ENCODE measurements around the gene FBXL22.

Gene FBXL22

GRCh38 chr15:63559753-63560152 is 37.4 kb upstream of the FBXL22 start:
- no peak for TF ChIP-seq CTCF (conservative IDR thresholded peaks at IDR 0.05)
- H3K27ac ChIP-seq = no peak overlapping the region

GRCh38 chr15:63560741-63561448 is 36.3 kb upstream of the FBXL22 start:
- no peak for TF ChIP-seq CTCF (conservative IDR thresholded peaks at IDR 0.05)
- H3K27ac ChIP-seq = no peak overlapping the region

GRCh38 chr15:63564093-63564492 is 33.1 kb upstream of the FBXL22 start:
- TF ChIP-seq CTCF (conservative IDR thresholded peaks at IDR 0.05) = no peak
- H3K27ac ChIP-seq = no peak overlapping the region; the same call in 1 of the 2 replicates

GRCh38 chr15:63565536-63566186 is 31.5 kb upstream of the FBXL22 start:
- no peak for TF ChIP-seq CTCF (conservative IDR thresholded peaks at IDR 0.05)
- peak overlapping the region; percentile 15; the same call in 1 of the 2 replicates for H3K27ac ChIP-seq

- no peak for TF ChIP-seq CTCF (conservative IDR thresholded peaks at IDR 0.05)
- no peak overlapping the region for H3K27ac ChIP-seq
These were observed 24.3 kb upstream of the FBXL22 start for GRCh38 chr15:63572749-63573464.

- no peak overlapping the region for H3K27ac ChIP-seq
- TF ChIP-seq CTCF (conservative IDR thresholded peaks at IDR 0.05) = no peak
These were observed 23.7 kb upstream of the FBXL22 start for GRCh38 chr15:63573533-63573932.

GRCh38 chr15:63575312-63575711 is 21.9 kb upstream of the FBXL22 start:
- H3K27ac ChIP-seq = no peak overlapping the region
- no peak for TF ChIP-seq CTCF (conservative IDR thresholded peaks at IDR 0.05)

All from VCaP (cell line).